ENCODE data around the gene EID1.

The EID1 gene

DNA sequence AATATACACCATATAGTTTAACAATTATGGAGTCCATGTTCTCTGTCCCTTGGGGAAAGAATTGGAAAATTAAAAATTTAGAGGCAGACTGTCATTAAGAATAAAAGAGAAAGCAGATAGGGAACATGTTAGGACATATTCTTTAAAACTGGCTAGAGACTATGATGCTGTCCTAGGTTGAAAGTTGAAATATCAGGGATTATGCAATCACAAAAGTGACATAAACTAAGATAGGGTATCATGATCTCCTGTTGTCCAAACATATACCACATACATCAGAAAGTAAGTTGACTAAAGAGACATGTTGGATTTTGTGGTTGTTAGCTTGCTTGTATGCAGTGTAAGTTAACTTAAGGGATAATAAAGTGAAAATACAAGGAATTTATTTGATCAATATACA, 9.9 kb upstream of the EID1 start:
- TF ChIP-seq, protein P1, sequence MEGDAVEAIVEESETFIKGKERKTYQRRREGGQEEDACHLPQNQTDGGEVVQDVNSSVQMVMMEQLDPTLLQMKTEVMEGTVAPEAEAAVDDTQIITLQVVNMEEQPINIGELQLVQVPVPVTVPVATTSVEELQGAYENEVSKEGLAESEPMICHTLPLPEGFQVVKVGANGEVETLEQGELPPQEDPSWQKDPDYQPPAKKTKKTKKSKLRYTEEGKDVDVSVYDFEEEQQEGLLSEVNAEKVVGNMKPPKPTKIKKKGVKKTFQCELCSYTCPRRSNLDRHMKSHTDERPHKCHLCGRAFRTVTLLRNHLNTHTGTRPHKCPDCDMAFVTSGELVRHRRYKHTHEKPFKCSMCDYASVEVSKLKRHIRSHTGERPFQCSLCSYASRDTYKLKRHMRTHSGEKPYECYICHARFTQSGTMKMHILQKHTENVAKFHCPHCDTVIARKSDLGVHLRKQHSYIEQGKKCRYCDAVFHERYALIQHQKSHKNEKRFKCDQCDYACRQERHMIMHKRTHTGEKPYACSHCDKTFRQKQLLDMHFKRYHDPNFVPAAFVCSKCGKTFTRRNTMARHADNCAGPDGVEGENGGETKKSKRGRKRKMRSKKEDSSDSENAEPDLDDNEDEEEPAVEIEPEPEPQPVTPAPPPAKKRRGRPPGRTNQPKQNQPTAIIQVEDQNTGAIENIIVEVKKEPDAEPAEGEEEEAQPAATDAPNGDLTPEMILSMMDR (conservative IDR thresholded peaks at IDR 0.05; ENCODE audit: control insufficient read depth, insufficient read depth, low read depth, low read length): no peak
- DNase-seq (ENCODE audit: low read depth): no peak
- H3K4me3 ChIP-seq (ENCODE audit: control insufficient read depth, low read depth, low read length): no peak overlapping the region

DNA sequence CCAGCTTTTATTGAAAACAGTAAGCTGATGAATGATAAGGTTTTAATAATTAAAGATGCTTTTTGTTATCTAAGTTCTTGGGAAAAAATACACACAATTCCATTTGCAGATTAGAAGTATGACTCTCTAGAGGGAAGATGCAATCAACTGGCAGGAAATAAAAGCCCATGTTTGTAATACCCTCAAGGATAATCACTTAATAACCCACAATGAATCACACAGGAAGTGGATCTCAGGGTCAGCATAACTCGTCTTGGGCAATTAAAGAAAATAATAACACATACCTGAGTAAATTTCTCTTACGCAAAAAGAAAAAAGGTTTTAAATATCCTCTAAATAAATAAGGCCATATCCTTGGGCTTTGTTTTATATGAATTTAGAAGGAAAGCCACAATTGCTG, 9.4 kb upstream of the EID1 start:
- peak; percentile 81 for DNase-seq (ENCODE audit: low read depth)
- H3K4me3 ChIP-seq (ENCODE audit: control insufficient read depth, low read depth, low read length): no peak overlapping the region
- TF ChIP-seq, protein P1 (conservative IDR thresholded peaks at IDR 0.05; ENCODE audit: control insufficient read depth, insufficient read depth, low read depth, low read length): no peak

DNA sequence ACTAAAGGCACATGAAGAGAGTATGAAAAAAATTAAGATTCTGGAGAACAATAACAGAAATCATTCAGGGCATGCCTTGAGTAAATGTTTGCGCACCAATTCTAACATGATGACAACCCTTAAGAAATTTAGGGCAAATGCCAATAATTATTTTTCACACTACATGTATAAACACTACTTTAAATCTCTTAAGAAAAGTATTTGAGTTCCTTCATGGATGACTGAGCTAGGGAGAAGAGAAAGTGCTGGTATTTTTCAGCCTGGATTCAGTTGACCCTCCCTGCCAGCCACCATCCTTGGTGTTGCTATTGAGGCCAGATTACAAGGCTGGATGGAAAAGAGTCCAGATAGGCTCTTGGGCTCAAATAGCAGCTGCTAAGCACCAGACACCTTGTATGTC, 8.0 kb upstream of the EID1 start:
- TF ChIP-seq, protein P1 (conservative IDR thresholded peaks at IDR 0.05; ENCODE audit: control insufficient read depth, insufficient read depth, low read depth, low read length): no peak
- no peak overlapping the region for H3K4me3 ChIP-seq (ENCODE audit: control insufficient read depth, low read depth, low read length)
- no peak for DNase-seq (ENCODE audit: low read depth)

GRCh38 chr15:48871542-48871941, 6.4 kb upstream of the EID1 start:
- TF ChIP-seq, protein P1 (conservative IDR thresholded peaks at IDR 0.05; ENCODE audit: control insufficient read depth, insufficient read depth, low read depth, low read length): no peak
- no peak overlapping the region for H3K4me3 ChIP-seq (ENCODE audit: control insufficient read depth, low read depth, low read length)
- DNase-seq (ENCODE audit: low read depth): no peak

DNA sequence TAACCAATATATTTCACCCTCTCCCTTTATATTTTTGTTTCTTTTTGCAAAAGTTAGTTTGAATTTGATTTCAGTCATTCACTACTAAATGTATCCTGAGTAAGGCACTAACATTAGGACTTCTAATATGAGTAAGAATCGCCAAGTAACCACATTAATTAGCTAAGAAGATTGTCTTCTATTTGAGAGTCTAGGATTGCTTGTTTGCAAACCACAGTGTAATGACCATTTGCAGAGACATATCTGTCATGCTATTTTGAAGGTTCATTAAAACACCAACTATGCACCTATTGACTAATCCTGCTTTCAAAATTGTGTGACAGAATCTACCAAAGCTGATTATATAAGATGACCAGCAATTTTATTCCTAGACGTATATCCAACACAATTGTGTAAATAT, 5.3 kb upstream of the EID1 start:
- DNase-seq (ENCODE audit: low read depth): no peak
- no peak overlapping the region for H3K4me3 ChIP-seq (ENCODE audit: control insufficient read depth, low read depth, low read length)
- TF ChIP-seq, protein P1 (conservative IDR thresholded peaks at IDR 0.05; ENCODE audit: control insufficient read depth, insufficient read depth, low read depth, low read length): no peak

- no peak for DNase-seq (ENCODE audit: low read depth)
- H3K4me3 ChIP-seq (ENCODE audit: control insufficient read depth, low read depth, low read length): no peak overlapping the region
- TF ChIP-seq, protein P1 (conservative IDR thresholded peaks at IDR 0.05; ENCODE audit: control insufficient read depth, insufficient read depth, low read depth, low read length): no peak
Observed at GRCh38 chr15:48875241-48875960, 2.5 kb upstream of the EID1 start.

Data from fibroblast of mammary gland (primary cell).